Left lobe of liver (tissue), 2 donors: ENCODE measurements around the gene CBLB. TPM values are rescaled to one million over a fixed set of nuclear protein-coding genes. Genes with fewer than 3 reads are reported as not detected.

Experiments used
- ATAC-seq: fragments of 200-7000 bp; cut with Tn5 transposase; one replicate; pipeline ENCODE4 v1.9.1; 2020; ENCODE audit warnings: mild to moderate bottlenecking, moderate library complexity
- DNase-seq: peaks from one replicate; pipeline ENCODE4 v3.0.0-alpha.2; 2020; ENCODE audit warnings: low spot score
- total RNA-seq: library from RNA; stranded (reverse); gene quantifications from one replicate; pipeline ENCODE4 v1.2.1, GENCODE V29; 2021
- donor health status: DM: no; HTN: no; CAD: no; lungs with moderate emphysema.
- donor health status: DM: no; HTN: yes; CAD: no.

CBLB gene
- total RNA-seq, 1 donor from 2014 or later, result 9.5 TPM

GRCh38 chr3:105715372-105715771, 153.4 kb downstream of the CBLB start:
- DNase-seq (no peak), ATAC-seq (no peak)

DNA sequence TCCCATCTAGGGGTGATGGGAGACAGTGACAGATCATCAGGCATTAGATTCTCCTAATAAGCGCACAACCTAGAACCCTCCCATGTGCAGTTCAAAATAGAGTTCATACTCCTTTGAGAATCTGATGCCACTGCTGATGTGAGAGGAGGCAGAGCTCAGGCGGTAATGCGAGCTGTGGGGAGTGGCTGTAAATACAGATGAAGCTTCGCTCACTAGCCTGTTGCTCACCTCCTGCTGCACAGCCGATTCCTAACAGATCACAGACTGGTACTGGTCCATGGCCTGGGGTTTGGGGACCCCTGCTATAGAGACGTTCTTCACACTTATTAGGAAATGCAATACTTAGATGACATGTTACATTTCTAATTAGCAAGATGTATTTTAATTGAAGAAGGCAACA, 154.4 kb downstream of the CBLB start:
- ATAC-seq (no peak), DNase-seq (no peak)

GRCh38 chr3:105708980-105709379, 159.8 kb downstream of the CBLB start:
- no peak for DNase-seq
- ATAC-seq, result no peak

DNA sequence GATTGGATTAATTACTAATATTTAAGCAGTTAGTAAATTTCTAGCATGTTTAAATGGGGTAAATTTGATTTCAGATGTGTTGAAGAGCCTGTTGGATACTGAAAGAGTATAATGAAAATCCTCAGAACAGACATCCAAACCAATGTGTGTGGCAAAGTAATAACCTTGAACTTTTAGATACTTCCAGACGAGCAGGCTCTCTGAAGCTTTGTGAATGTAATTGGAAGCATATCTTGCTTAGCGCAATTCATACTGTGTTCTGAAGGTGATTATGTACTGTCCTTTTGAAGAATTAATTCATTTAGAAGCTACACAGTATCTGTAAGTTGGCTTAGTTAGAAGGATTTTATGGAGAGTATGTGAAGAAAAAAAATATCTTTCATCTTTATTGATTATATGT, 161.8 kb downstream of the CBLB start:
- no peak for ATAC-seq

GRCh38 chr3:105704726-105705410, 163.9 kb downstream of the CBLB start:
- ATAC-seq (no peak), DNase-seq (no peak)

More for the DNA sequence above, 161.8 kb downstream of the CBLB start:
- DNase-seq, result no peak

- no peak for ATAC-seq
- no peak for DNase-seq
Observed at GRCh38 chr3:105700575-105700974, 168.2 kb downstream of the CBLB start.

DNA sequence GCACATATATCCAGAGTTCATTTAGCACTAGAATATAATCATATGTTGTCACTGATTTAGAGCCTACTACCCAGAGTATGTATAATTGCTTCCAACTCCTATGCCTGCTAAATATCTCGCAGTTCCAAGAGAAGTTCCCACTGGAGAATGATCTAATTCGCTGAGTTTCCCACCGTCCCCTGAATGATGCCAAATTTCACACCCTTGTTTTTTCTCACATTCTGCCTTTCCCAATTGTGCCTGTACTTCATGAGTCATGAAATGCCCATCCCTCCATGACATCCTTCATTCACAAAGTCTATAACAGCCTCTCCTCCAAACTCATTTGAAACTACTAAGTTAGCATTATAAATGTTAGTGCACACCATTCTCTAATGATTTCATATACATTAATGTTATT, 177.2 kb downstream of the CBLB start:
- no peak for ATAC-seq
- DNase-seq, result no peak

GRCh38 chr3:105691053-105691452, 177.8 kb downstream of the CBLB start:
- DNase-seq (no peak), ATAC-seq (no peak)

DNA sequence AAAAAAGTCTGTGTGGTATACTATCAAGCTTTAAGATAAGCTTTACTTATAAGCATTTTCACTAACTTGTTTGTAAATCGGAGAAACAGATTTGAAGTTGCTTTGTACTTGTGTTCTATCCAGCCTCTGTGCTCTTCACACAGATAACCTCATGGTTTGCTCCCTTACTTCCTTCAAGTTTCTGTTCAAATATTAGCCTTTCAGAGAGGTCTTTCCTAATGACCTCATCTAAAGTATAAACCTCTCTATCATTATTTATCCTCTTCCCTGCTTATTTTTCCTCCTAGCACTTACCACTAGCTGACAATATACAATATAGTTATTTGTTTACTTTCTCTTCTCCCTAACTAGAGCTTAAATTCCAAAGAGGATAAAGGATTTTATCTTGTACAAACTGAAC, 180.0 kb downstream of the CBLB start:
- peak; percentile 55 for ATAC-seq
- DNase-seq, result no peak

DNA sequence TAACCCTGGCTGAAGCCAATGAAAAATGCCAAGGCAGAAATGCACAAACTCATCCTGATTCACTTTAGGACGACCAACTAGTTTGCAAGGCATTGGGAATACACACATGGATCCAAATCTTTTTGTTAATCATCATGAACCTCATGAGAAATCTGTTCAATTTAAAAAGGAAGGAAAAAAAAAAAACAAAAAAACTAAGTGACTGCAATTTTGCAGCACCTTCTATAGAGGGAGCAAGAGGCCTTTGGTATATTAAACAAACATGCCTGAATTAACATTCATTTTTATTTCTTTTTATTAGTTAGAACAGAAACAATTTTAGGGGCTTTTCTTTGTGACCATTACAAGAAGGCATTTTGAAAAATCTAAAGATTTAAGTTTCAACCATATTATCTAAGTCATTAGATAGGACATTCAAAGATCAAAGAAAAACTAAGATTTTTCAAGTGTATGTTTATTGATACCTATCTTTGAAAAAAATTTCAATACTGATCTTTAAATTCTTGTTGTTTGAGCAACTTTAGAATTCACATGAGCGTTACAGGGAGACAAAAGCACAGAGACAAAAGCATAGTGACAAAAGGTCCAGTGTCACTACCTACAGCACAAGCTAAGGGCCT, 182.4 kb downstream of the CBLB start:
- no peak for DNase-seq
- ATAC-seq, result peak; percentile 52

GRCh38 chr3:105679951-105680350, 188.9 kb downstream of the CBLB start:
- DNase-seq (no peak), ATAC-seq (no peak)

- ATAC-seq, result no peak
Observed at GRCh38 chr3:105678017-105678416, 190.8 kb downstream of the CBLB start.

GRCh38 chr3:105676621-105677300, 192.1 kb downstream of the CBLB start:
- ATAC-seq (peak; percentile 51), DNase-seq (no peak)

More at GRCh38 chr3:105678017-105678416, 190.8 kb downstream of the CBLB start:
- no peak for DNase-seq

DNA sequence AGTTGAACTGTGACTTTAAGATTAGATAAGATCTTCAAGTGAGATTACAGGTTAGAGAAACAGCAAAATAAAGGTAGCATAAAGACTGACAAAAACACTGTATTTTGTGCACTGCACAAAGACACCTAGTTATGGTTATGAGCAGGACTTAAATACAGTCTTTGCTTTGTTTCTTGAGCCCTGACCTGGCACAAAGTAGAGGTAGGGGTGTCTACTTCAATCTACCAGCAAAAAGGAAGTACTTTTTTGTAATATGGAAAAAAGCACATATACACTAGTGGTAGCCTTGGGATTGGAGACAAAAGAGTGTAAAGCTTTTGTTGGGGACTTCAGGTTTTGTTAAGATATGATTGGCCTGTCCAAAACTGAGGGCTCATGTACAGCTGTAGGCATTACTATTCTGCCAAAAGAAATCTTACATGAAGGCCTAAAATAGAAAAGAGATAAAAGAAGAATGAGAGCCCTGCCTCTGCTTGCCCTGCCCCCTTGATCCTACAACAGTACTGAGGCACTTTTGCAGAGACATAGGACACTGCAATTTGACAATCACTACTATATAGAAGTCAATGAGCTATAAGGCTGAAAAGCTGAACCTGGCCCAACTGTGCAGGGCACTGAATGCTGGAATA, 194.3 kb downstream of the CBLB start:
- DNase-seq (no peak), ATAC-seq (no peak)

DNA sequence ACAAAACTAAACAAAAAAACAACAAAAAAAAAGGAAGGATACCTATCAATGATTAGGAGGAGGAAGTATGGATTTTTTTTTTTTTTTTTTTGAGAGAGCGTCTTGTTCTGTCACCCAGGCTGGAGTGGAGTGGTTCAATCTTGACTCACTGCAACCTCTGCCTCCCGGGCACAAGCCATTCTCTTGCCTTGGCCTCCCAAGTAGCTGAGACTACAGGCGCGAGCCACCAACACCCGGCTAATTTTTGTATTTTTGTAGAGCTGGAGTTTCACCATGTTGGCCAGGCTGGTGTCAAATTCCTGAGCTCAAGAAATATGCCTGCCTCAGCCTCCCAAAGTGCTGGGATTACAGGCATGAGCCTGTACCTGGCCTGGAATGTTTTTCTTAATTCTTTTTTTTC, 195.8 kb downstream of the CBLB start:
- ATAC-seq (no peak), DNase-seq (no peak)

DNA sequence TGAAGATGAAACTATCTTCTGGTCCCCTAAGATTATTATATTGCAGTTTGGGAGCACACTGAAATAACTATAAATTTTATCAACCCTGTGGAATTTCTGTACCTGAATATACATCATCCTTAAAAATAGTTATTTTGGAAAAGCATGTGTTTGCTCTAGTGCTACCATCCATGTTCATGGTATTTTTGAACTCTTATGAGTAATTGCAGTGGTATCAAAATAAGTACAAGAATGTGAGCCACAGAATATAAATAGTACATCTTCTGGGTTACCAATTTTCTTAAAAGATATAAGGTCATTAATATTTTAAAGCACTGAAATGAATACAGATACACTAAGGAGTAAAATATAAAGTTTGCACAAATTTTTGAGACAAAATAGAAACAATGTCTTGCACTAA, 206.5 kb downstream of the CBLB start:
- ATAC-seq (no peak), DNase-seq (no peak)

GRCh38 chr3:105661461-105661860, 207.4 kb downstream of the CBLB start:
- DNase-seq (no peak), ATAC-seq (no peak)

DNA sequence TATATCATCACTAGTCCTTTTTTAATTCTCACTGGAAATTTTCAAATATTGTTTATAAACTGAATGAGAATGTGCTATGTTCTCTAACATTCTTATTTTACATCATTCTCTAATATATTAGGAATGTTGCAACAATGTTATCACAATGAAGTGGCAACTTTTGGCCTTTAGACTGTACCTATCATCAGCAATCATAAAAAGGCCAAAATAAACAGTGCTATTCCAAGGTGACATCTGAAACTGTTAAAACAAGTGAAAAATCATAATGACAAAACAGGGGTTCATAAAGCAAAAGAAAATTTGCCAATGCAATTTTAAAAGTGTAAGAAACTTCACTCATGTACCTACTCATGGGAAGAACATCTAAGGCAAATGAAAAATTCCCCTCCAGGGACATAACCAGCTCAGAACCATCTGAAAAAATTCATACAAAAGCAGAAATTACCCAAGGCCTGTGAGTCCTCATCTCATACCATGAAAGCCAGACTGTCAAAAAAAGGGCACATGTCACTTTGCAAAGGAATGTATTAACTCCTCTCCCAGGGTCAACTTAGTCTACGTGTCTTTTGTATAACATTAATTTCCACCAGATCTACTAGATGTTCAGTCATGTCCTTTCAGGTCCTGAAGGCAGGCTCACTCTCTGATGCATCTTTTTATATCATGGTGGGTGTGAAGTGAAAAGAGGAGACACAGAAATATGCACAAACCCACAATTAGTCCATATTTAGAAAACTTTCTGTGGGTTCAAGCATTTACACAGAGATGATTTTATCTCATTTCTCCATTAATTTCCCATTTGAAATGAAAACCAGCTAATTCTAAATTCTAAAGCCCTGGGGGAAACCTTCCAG, 211.9 kb downstream of the CBLB start:
- ATAC-seq (peak; percentile 67), DNase-seq (no peak)

- ATAC-seq, result no peak
Observed at GRCh38 chr3:105653868-105654267, 214.9 kb downstream of the CBLB start.

GRCh38 chr3:105653166-105653565, 215.6 kb downstream of the CBLB start:
- ATAC-seq (no peak), DNase-seq (no peak)

More at GRCh38 chr3:105653868-105654267, 214.9 kb downstream of the CBLB start:
- DNase-seq, result no peak

GRCh38 chr3:105649480-105649879, 219.3 kb downstream of the CBLB start:
- DNase-seq, result no peak
- no peak for ATAC-seq
